KMS-11 (cell line): ENCODE data around the gene NKX2-2.

ENCODE experiments used
- H2AFZ ChIP-seq: fragments of 200-600 bp; sonication (generic); 2 replicates; pipeline ENCODE4 v1.6.1; 2016; ENCODE audit warnings: antibody characterized with exemption, mixed run types, low read depth
- H3K27ac ChIP-seq: fragments of 200-600 bp; sonication (generic); 2 replicates; pipeline ENCODE4 v1.6.1; 2016; ENCODE audit warnings: mild to moderate bottlenecking, mixed run types
- H3K27me3 ChIP-seq: fragments of 200-600 bp; sonication (generic); 2 replicates; pipeline ENCODE4 v1.6.1; 2017; ENCODE audit warnings: mild to moderate bottlenecking, low read depth, mixed run types, moderate library complexity; ENCODE audit not compliant: insufficient read depth
- H3K36me3 ChIP-seq: fragments of 200-600 bp; sonication (generic); 2 replicates; pipeline ENCODE4 v1.6.1; 2017; ENCODE audit warnings: mild to moderate bottlenecking, mixed run types; ENCODE audit not compliant: insufficient read depth
- H3K4me1 ChIP-seq: fragments of 200-600 bp; sonication (generic); 2 replicates; pipeline ENCODE4 v1.6.1; 2016; ENCODE audit warnings: mild to moderate bottlenecking, low read depth, mixed run types; ENCODE audit not compliant: poor library complexity, severe bottlenecking
- H3K4me2 ChIP-seq: fragments of 200-600 bp; sonication (generic); 2 replicates; pipeline ENCODE4 v1.7.0; 2016; ENCODE audit warnings: mild to moderate bottlenecking, mixed run types
- H3K4me3 ChIP-seq: fragments of 200-600 bp; sonication (generic); IDR thresholded peaks from 2 replicates; pipeline ENCODE4 v1.6.1; 2017; ENCODE audit warnings: low read depth, low read length, mixed read lengths; ENCODE audit not compliant: insufficient read depth
- H3K79me2 ChIP-seq: fragments of 200-600 bp; sonication (generic); 2 replicates; pipeline ENCODE4 v1.6.1; 2016; ENCODE audit warnings: low read depth, mixed run types; ENCODE audit not compliant: insufficient read depth
- H3K9ac ChIP-seq: fragments of 200-600 bp; sonication (generic); 2 replicates; pipeline ENCODE4 v1.6.1; 2016; ENCODE audit warnings: mild to moderate bottlenecking, mixed run types
- H4K20me1 ChIP-seq: fragments of 200-600 bp; sonication (generic); 2 replicates; pipeline ENCODE4 v1.6.1; 2016; ENCODE audit warnings: mild to moderate bottlenecking, mixed run types; ENCODE audit not compliant: insufficient read depth
- TF ChIP-seq, protein P1 (sequence below): fragments of 200-600 bp; sonication (generic); conservative IDR thresholded peaks from 2 replicates; pipeline ENCODE4 v1.6.1; 2017; ENCODE audit warnings: low read depth, mild to moderate bottlenecking, antibody characterized with exemption, low read length, moderate library complexity, mixed read lengths

Gene NKX2-2

DNA sequence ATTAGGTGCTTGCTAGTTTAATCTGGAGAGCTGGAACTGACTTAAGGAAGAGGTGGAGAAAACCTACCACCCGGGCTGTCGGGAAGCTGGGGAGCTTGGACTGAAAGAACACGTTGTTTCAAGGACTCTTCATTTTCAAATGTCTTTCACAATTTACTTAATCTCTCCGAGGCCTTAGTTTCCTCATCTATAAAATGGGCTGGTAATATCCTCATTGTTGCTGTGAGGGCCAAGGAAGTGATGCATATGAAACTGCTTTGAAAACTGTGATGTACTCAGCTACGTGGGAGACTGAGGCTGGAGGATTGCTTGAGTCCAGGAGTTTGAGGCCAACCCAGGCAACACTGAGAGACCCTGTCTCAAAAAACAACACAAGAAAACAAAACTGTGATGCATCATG, 36.7 kb upstream of the NKX2-2 start:
- no peak overlapping the region for H3K27ac ChIP-seq
- no peak overlapping the region for H3K4me2 ChIP-seq
- no peak overlapping the region for H3K4me3 ChIP-seq
- no peaks in the 10 kb centered on the region for H3K36me3 ChIP-seq
- no peaks in the 10 kb centered on the region for H4K20me1 ChIP-seq
- H3K9ac ChIP-seq, result no peak overlapping the region
- TF ChIP-seq, protein P1, sequence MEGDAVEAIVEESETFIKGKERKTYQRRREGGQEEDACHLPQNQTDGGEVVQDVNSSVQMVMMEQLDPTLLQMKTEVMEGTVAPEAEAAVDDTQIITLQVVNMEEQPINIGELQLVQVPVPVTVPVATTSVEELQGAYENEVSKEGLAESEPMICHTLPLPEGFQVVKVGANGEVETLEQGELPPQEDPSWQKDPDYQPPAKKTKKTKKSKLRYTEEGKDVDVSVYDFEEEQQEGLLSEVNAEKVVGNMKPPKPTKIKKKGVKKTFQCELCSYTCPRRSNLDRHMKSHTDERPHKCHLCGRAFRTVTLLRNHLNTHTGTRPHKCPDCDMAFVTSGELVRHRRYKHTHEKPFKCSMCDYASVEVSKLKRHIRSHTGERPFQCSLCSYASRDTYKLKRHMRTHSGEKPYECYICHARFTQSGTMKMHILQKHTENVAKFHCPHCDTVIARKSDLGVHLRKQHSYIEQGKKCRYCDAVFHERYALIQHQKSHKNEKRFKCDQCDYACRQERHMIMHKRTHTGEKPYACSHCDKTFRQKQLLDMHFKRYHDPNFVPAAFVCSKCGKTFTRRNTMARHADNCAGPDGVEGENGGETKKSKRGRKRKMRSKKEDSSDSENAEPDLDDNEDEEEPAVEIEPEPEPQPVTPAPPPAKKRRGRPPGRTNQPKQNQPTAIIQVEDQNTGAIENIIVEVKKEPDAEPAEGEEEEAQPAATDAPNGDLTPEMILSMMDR, result no peak
- H3K27me3 ChIP-seq, result no peaks in the 10 kb centered on the region
- H2AFZ ChIP-seq, result no peak overlapping the region
- H3K4me1 ChIP-seq, result peaks cover 17% of the 10 kb centered on the region
- no peaks in the 10 kb centered on the region for H3K79me2 ChIP-seq

DNA sequence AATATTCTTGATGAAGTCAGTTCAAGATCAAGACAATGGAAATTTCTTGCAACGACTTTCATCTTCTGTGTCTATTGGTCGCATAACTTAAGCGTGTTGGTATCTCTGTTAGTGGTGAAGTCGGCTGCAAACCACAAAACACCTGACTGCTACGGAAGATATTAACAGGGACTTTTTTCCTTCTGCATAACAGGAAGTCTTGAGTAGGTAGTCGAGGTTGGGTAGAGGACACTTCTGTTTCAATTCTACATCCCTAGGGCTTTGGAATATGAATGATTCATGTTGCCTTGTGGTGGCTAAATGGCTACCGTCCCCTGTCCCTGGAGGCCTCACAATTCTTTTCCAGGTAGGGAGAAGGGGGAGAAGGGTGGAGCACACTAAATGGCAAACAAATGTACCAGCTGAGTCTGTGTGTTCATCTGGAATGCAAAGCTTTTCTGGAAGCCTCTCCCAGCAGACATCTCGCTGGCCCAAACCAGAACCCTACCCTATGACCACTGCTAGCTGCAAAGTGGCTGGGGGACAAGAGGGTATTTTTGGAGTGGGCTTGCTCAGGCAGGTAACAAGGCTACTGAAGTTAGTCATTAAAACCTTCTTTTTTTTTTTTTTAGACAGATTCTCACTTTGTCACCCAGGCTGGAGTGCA, 34.6 kb upstream of the NKX2-2 start:
- Histone ChIP-seq H3K9ac (no peak overlapping the region), H4K20me1 (no peaks in the 10 kb centered on the region), H3K79me2 (no peaks in the 10 kb centered on the region), H3K36me3 (no peaks in the 10 kb centered on the region), H3K27ac (peak overlapping the region; percentile 47; the same call in 1 of the 2 replicates), H2AFZ (peak overlapping the region; percentile 22; the same call in 1 of the 2 replicates), H3K27me3 (no peaks in the 10 kb centered on the region), H3K4me2 (peak overlapping the region; percentile 63), H3K4me3 (no peak overlapping the region), H3K4me1 (peaks cover 17% of the 10 kb centered on the region)
- TF ChIP-seq, protein P1, result no peak

DNA sequence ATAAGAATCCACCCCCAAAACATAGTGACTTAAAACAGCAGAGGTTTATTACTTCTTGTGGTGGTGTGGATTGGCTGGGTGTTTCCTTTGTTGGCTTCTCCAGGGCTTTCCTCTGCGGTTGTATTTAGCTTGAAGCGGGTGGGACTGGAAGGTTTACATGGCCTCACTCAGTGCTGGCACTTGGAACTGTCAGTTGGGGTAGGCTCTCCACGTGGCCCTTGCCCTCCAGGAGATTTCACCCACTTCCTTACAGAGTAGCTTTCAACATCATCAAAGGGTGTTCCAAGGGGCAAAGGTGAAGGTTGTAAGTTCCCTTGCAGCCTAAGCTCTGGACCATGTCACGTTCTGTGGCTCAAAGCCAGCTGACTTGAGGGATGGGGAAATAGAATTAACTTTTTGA, 32.5 kb upstream of the NKX2-2 start:
- no peak overlapping the region for H3K4me3 ChIP-seq
- peaks cover 17% of the 10 kb centered on the region for H3K4me1 ChIP-seq
- TF ChIP-seq, protein P1, result no peak
- no peaks in the 10 kb centered on the region for H3K27me3 ChIP-seq
- H3K9ac ChIP-seq, result no peak overlapping the region
- H2AFZ ChIP-seq, result no peak overlapping the region
- H3K4me2 ChIP-seq, result no peak overlapping the region
- no peaks in the 10 kb centered on the region for H4K20me1 ChIP-seq
- no peaks in the 10 kb centered on the region for H3K79me2 ChIP-seq
- no peak overlapping the region for H3K27ac ChIP-seq
- H3K36me3 ChIP-seq, result no peaks in the 10 kb centered on the region

DNA sequence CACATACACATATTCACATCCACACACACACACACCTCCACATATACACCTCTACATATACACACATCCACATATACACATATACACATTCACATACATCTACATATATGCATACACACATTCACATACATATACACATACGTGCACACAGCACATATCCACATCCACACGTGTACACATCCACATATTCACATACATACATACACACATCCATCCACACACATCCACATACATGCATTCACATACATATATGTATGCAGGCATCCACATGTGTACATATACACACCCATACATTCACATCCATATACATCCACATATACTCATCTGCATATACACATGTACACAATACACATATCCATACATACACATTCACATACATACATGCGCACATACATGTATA, 25.6 kb upstream of the NKX2-2 start:
- Histone ChIP-seq H3K4me3 (no peak overlapping the region), H3K9ac (no peak overlapping the region), H3K4me1 (no peaks in the 10 kb centered on the region), H3K27me3 (no peaks in the 10 kb centered on the region), H2AFZ (no peak overlapping the region), H3K4me2 (no peak overlapping the region), H3K36me3 (no peaks in the 10 kb centered on the region), H4K20me1 (no peaks in the 10 kb centered on the region), H3K79me2 (no peaks in the 10 kb centered on the region), H3K27ac (no peak overlapping the region)
- TF ChIP-seq, protein P1, result no peak
